Measurements from ENCODE around the gene COQ3. TPM values are rescaled to one million over a fixed set of nuclear protein-coding genes. Genes with fewer than 3 reads are reported as not detected.

COQ3 gene
- total RNA-seq, 2 experiments from 2014 or later: 1.8 to 2.2 TPM

DNA sequence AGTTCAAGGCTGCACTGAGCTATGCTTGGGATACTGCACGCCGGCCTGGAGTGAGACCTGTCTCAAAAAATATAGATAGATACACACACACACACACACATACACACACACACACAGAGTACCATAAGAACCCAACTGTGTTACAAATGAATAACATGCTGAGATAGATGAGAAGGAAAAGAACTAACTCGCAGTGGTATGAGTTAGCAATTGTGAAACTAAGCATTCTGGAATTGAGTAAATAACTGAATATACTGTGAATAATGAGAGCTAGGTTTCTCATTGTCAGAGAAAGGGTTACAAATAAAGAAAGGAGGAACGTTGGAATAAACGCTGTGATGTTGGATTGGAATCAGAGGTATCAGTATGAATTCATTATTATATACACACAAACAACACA is 30.0 kb downstream of the COQ3 start:
- ATAC-seq (ENCODE audit: poor library complexity) (no peak), DNase-seq (no peak)
- ChIA-PET POLR2A (no interaction called here), CTCF (no interaction called here)
- Mint-ChIP-seq H3K4me3 (no peak overlapping the region), H3K4me1 (ENCODE audit: low read depth) (no peaks in the 10 kb centered on the region), H3K27ac (no peak overlapping the region), H3K27me3 (peaks cover 28% of the 10 kb centered on the region), H3K36me3 (ENCODE audit: low read depth) (no peaks in the 10 kb centered on the region), H3K9me3 (no peaks in the 10 kb centered on the region)
- no peaks in the 10 kb centered on the region for H3K4me1 ChIP-seq (ENCODE audit: insufficient read depth, low read length)
- intact Hi-C loops (cut with DNase I, micrococcal nuclease): no loop called here
- no peak overlapping the region for H3K4me3 ChIP-seq (ENCODE audit: low read length)
- H3K36me3 ChIP-seq (ENCODE audit: insufficient read depth, low read length): no peaks in the 10 kb centered on the region
- H3K27me3 ChIP-seq (ENCODE audit: control insufficient read depth in 1 of 2, insufficient read depth in 2 of 2, low read length in 2 of 2): peaks cover 0 to 8% of the 10 kb centered on the region in 2 experiments
- TF ChIP-seq, protein P1, sequence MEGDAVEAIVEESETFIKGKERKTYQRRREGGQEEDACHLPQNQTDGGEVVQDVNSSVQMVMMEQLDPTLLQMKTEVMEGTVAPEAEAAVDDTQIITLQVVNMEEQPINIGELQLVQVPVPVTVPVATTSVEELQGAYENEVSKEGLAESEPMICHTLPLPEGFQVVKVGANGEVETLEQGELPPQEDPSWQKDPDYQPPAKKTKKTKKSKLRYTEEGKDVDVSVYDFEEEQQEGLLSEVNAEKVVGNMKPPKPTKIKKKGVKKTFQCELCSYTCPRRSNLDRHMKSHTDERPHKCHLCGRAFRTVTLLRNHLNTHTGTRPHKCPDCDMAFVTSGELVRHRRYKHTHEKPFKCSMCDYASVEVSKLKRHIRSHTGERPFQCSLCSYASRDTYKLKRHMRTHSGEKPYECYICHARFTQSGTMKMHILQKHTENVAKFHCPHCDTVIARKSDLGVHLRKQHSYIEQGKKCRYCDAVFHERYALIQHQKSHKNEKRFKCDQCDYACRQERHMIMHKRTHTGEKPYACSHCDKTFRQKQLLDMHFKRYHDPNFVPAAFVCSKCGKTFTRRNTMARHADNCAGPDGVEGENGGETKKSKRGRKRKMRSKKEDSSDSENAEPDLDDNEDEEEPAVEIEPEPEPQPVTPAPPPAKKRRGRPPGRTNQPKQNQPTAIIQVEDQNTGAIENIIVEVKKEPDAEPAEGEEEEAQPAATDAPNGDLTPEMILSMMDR (IDR thresholded peaks at IDR 0.05): no peak
- no peaks in the 10 kb centered on the region for H3K9me3 ChIP-seq (ENCODE audit: control insufficient read depth in 1 of 2, insufficient read depth in 1 of 2, low read length in 2 of 2)
- H3K27ac ChIP-seq (ENCODE audit: low read depth in 1 of 2, low read length in 2 of 2): no peak overlapping the region

DNA sequence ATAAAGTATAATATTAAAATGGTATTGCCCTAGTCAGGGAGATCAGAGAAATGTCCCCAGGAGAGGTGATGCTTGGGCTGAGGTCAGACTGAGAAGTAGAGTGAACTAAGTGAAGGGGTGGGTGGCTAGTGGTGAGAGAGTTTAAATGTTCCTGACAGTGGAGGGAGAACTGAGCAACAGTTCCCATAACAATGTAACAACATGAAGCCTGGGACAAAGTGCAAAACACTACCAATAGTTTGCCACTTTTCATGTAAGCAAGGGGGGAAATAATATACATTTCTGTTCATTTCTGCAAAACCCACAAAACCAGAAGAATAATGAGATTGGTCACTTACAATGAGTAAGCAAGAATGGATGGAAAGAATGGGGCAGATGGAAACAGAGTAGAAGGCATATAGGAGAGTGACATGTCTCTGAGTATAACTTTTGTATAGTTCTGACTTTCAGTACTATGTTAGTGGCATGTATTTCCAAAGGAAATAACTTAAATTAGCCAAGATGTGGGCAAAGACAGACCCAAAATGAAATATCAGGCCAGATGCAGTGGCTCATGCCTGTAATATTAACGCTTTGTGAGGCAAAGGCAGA is 31.2 kb downstream of the COQ3 start:
- H3K4me3 ChIP-seq (ENCODE audit: low read length): no peak overlapping the region
- Mint-ChIP-seq H3K27ac (no peak overlapping the region), H3K4me1 (ENCODE audit: low read depth) (no peaks in the 10 kb centered on the region), H3K36me3 (ENCODE audit: low read depth) (no peaks in the 10 kb centered on the region), H3K9me3 (no peaks in the 10 kb centered on the region), H3K27me3 (peaks cover 33% of the 10 kb centered on the region), H3K4me3 (no peak overlapping the region)
- intact Hi-C loops (cut with DNase I, micrococcal nuclease): no loop called here
- DNase-seq: no peak
- TF ChIP-seq, protein P1 (IDR thresholded peaks at IDR 0.05): no peak
- no peak overlapping the region for H3K27ac ChIP-seq (ENCODE audit: low read depth in 1 of 2, low read length in 2 of 2)
- ChIA-PET POLR2A (no interaction called here), CTCF (no interaction called here)
- no peaks in the 10 kb centered on the region for H3K36me3 ChIP-seq (ENCODE audit: insufficient read depth, low read length)
- ATAC-seq (ENCODE audit: poor library complexity): no peak
- peaks cover 0 to 8% of the 10 kb centered on the region in 2 experiments for H3K27me3 ChIP-seq (ENCODE audit: control insufficient read depth in 1 of 2, insufficient read depth in 2 of 2, low read length in 2 of 2)
- no peaks in the 10 kb centered on the region for H3K4me1 ChIP-seq (ENCODE audit: insufficient read depth, low read length)
- no peaks in the 10 kb centered on the region for H3K9me3 ChIP-seq (ENCODE audit: control insufficient read depth in 1 of 2, insufficient read depth in 1 of 2, low read length in 2 of 2)

DNA sequence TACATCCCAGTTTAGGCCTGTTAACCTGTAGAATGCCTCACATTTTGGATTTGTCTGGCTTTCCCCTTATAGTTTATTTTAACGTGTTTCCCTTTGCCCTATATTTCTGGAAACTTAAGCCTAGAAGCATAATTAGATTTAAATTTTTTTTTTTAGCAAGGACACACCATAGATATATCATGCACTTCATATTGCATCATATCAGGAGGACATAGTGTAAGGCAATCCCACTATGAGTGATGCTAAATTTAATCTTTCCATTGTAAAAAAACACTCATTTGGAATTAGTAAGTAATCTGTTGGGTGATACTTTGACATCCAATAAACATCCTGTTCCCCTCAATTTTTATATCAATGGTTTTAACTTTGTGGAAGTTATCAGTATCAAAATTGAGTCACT is 34.2 kb downstream of the COQ3 start:
- POLR2A ChIA-PET: no interaction called here
- Mint-ChIP-seq H3K27me3 (peaks cover 59% of the 10 kb centered on the region), H3K4me1 (ENCODE audit: low read depth) (no peaks in the 10 kb centered on the region), H3K36me3 (ENCODE audit: low read depth) (no peaks in the 10 kb centered on the region), H3K4me3 (no peak overlapping the region), H3K9me3 (no peaks in the 10 kb centered on the region), H3K27ac (no peak overlapping the region)
- Histone ChIP-seq H3K27me3 (ENCODE audit: control insufficient read depth in 1 of 2, insufficient read depth in 2 of 2, low read length in 2 of 2) (peaks cover 0 to 12% of the 10 kb centered on the region in 2 experiments), H3K27ac (ENCODE audit: low read depth in 1 of 2, low read length in 2 of 2) (no peak overlapping the region), H3K36me3 (ENCODE audit: insufficient read depth, low read length) (no peaks in the 10 kb centered on the region), H3K4me1 (ENCODE audit: insufficient read depth, low read length) (no peaks in the 10 kb centered on the region), H3K4me3 (ENCODE audit: low read length) (no peak overlapping the region), H3K9me3 (ENCODE audit: control insufficient read depth in 1 of 2, insufficient read depth in 1 of 2, low read length in 2 of 2) (no peaks in the 10 kb centered on the region)
- DNase-seq: no peak
- no peak for ATAC-seq (ENCODE audit: poor library complexity)
- TF ChIP-seq, protein P1 (IDR thresholded peaks at IDR 0.05): no peak
- CTCF ChIA-PET: no interaction called here
- intact Hi-C loops (cut with DNase I, micrococcal nuclease): no loop called here
